Measurements from ENCODE around the gene FAM174C. TPM values are rescaled to one million over a fixed set of nuclear protein-coding genes. Genes with fewer than 3 reads are reported as not detected.

The FAM174C gene
- total RNA-seq, 1 experiment from 2014 or later: 59.4 TPM

DNA sequence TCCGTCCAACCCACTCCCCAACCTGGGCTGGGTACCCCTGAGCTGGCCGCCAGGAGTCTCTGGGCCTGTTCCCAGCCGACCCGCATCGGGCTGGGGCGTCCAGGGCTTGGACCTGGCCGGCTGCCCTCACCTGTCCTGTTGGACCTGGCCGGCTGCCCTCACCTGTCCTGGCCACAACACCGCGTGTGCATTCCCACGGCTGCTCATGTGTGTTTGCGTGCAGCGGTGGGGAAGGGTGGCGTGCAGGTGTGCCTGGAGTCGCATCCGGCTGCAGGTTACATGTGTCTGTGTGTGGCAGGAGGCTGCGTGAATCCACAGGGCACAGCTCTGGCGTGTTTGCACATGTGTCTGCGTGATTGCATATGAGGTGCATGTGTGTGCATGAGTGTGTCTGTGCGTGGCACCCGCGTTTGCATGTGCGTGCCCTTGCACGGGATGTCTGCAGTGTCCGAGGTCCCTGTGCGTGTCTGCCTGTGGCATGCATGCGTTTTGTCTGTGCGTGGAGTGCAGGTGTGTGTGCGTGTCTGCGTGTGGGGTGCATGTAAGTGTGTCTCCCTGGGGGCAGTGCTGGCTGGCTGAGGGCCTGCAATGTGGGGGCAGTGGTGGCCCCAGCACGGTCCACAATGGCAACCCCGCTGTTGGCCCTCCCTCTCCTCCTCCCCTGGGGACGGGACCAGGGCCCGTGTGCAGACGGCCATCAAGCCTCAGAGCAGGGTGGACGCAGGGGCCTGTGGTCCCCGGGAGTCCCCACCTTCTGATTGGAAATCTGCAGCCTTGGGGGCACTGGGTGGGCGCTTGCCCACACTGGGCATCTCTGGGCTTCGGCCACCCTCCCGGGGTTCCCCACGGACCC, 13.7 kb downstream of the FAM174C start:
- ChIA-PET POLR2A (no interaction called here), CTCF (no interaction called here)
- Mint-ChIP-seq H3K4me1 (peaks cover 10% of the 10 kb centered on the region), H3K9me3 (no peaks in the 10 kb centered on the region), H3K27me3 (ENCODE audit: low read depth) (peaks cover 17% of the 10 kb centered on the region), H3K4me3 (no peak overlapping the region), H3K27ac (no peak overlapping the region), H3K36me3 (no peaks in the 10 kb centered on the region)
- no peak for TF ChIP-seq HMGA2 (CRISPR knock-in tag; IDR thresholded peaks at IDR 0.05)
- TF ChIP-seq, protein P1, sequence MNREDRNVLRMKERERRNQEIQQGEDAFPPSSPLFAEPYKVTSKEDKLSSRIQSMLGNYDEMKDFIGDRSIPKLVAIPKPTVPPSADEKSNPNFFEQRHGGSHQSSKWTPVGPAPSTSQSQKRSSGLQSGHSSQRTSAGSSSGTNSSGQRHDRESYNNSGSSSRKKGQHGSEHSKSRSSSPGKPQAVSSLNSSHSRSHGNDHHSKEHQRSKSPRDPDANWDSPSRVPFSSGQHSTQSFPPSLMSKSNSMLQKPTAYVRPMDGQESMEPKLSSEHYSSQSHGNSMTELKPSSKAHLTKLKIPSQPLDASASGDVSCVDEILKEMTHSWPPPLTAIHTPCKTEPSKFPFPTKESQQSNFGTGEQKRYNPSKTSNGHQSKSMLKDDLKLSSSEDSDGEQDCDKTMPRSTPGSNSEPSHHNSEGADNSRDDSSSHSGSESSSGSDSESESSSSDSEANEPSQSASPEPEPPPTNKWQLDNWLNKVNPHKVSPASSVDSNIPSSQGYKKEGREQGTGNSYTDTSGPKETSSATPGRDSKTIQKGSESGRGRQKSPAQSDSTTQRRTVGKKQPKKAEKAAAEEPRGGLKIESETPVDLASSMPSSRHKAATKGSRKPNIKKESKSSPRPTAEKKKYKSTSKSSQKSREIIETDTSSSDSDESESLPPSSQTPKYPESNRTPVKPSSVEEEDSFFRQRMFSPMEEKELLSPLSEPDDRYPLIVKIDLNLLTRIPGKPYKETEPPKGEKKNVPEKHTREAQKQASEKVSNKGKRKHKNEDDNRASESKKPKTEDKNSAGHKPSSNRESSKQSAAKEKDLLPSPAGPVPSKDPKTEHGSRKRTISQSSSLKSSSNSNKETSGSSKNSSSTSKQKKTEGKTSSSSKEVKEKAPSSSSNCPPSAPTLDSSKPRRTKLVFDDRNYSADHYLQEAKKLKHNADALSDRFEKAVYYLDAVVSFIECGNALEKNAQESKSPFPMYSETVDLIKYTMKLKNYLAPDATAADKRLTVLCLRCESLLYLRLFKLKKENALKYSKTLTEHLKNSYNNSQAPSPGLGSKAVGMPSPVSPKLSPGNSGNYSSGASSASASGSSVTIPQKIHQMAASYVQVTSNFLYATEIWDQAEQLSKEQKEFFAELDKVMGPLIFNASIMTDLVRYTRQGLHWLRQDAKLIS (CRISPR knock-in tag; IDR thresholded peaks at IDR 0.05; ENCODE audit: borderline replicate concordance): no peak
- TF ChIP-seq IRF2 (CRISPR knock-in tag; IDR thresholded peaks at IDR 0.05; ENCODE audit: borderline replicate concordance, low read depth): no peak
- TF ChIP-seq, protein P2, sequence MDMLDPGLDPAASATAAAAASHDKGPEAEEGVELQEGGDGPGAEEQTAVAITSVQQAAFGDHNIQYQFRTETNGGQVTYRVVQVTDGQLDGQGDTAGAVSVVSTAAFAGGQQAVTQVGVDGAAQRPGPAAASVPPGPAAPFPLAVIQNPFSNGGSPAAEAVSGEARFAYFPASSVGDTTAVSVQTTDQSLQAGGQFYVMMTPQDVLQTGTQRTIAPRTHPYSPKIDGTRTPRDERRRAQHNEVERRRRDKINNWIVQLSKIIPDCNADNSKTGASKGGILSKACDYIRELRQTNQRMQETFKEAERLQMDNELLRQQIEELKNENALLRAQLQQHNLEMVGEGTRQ (CRISPR knock-in tag; IDR thresholded peaks at IDR 0.05): no peak
- TF ChIP-seq, protein P3, sequence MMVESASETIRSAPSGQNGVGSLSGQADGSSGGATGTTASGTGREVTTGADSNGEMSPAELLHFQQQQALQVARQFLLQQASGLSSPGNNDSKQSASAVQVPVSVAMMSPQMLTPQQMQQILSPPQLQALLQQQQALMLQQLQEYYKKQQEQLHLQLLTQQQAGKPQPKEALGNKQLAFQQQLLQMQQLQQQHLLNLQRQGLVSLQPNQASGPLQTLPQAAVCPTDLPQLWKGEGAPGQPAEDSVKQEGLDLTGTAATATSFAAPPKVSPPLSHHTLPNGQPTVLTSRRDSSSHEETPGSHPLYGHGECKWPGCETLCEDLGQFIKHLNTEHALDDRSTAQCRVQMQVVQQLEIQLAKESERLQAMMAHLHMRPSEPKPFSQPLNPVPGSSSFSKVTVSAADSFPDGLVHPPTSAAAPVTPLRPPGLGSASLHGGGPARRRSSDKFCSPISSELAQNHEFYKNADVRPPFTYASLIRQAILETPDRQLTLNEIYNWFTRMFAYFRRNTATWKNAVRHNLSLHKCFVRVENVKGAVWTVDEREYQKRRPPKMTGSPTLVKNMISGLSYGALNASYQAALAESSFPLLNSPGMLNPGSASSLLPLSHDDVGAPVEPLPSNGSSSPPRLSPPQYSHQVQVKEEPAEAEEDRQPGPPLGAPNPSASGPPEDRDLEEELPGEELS (CRISPR knock-in tag; IDR thresholded peaks at IDR 0.05): no peak
- no peak for TF ChIP-seq TEAD4 (CRISPR knock-in tag; IDR thresholded peaks at IDR 0.05)
- TF ChIP-seq TP53 (CRISPR knock-in tag; IDR thresholded peaks at IDR 0.05): no peak
- TF ChIP-seq, protein P4, sequence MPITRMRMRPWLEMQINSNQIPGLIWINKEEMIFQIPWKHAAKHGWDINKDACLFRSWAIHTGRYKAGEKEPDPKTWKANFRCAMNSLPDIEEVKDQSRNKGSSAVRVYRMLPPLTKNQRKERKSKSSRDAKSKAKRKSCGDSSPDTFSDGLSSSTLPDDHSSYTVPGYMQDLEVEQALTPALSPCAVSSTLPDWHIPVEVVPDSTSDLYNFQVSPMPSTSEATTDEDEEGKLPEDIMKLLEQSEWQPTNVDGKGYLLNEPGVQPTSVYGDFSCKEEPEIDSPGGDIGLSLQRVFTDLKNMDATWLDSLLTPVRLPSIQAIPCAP (CRISPR knock-in tag; IDR thresholded peaks at IDR 0.05): no peak
- TF ChIP-seq, protein P5, sequence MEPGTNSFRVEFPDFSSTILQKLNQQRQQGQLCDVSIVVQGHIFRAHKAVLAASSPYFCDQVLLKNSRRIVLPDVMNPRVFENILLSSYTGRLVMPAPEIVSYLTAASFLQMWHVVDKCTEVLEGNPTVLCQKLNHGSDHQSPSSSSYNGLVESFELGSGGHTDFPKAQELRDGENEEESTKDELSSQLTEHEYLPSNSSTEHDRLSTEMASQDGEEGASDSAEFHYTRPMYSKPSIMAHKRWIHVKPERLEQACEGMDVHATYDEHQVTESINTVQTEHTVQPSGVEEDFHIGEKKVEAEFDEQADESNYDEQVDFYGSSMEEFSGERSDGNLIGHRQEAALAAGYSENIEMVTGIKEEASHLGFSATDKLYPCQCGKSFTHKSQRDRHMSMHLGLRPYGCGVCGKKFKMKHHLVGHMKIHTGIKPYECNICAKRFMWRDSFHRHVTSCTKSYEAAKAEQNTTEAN (CRISPR knock-in tag; IDR thresholded peaks at IDR 0.05): no peak
- TF ChIP-seq NFE2L1 (CRISPR knock-in tag; IDR thresholded peaks at IDR 0.05): no peak
- no peak for TF ChIP-seq ZBTB21 (CRISPR knock-in tag; IDR thresholded peaks at IDR 0.05; ENCODE audit: borderline replicate concordance)
- TF ChIP-seq, protein P6, sequence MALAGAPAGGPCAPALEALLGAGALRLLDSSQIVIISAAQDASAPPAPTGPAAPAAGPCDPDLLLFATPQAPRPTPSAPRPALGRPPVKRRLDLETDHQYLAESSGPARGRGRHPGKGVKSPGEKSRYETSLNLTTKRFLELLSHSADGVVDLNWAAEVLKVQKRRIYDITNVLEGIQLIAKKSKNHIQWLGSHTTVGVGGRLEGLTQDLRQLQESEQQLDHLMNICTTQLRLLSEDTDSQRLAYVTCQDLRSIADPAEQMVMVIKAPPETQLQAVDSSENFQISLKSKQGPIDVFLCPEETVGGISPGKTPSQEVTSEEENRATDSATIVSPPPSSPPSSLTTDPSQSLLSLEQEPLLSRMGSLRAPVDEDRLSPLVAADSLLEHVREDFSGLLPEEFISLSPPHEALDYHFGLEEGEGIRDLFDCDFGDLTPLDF (CRISPR knock-in tag; IDR thresholded peaks at IDR 0.05): no peak
- TF ChIP-seq, protein P7, sequence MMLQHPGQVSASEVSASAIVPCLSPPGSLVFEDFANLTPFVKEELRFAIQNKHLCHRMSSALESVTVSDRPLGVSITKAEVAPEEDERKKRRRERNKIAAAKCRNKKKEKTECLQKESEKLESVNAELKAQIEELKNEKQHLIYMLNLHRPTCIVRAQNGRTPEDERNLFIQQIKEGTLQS (CRISPR knock-in tag; conservative IDR thresholded peaks at IDR 0.05): no peak
- TF ChIP-seq, protein P8, sequence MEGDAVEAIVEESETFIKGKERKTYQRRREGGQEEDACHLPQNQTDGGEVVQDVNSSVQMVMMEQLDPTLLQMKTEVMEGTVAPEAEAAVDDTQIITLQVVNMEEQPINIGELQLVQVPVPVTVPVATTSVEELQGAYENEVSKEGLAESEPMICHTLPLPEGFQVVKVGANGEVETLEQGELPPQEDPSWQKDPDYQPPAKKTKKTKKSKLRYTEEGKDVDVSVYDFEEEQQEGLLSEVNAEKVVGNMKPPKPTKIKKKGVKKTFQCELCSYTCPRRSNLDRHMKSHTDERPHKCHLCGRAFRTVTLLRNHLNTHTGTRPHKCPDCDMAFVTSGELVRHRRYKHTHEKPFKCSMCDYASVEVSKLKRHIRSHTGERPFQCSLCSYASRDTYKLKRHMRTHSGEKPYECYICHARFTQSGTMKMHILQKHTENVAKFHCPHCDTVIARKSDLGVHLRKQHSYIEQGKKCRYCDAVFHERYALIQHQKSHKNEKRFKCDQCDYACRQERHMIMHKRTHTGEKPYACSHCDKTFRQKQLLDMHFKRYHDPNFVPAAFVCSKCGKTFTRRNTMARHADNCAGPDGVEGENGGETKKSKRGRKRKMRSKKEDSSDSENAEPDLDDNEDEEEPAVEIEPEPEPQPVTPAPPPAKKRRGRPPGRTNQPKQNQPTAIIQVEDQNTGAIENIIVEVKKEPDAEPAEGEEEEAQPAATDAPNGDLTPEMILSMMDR (IDR thresholded peaks at IDR 0.05): no peak
- no peak for TF ChIP-seq CREB1 (CRISPR knock-in tag; IDR thresholded peaks at IDR 0.05)
- TF ChIP-seq, protein P9, sequence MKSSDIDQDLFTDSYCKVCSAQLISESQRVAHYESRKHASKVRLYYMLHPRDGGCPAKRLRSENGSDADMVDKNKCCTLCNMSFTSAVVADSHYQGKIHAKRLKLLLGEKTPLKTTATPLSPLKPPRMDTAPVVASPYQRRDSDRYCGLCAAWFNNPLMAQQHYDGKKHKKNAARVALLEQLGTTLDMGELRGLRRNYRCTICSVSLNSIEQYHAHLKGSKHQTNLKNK (CRISPR knock-in tag; IDR thresholded peaks at IDR 0.05): no peak
- TF ChIP-seq, protein P10, sequence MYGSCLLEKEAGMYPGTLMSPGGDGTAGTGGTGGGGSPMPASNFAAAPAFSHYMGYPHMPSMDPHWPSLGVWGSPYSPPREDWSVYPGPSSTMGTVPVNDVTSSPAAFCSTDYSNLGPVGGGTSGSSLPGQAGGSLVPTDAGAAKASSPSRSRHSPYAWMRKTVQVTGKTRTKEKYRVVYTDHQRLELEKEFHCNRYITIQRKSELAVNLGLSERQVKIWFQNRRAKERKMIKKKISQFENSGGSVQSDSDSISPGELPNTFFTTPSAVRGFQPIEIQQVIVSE (CRISPR knock-in tag; IDR thresholded peaks at IDR 0.05; ENCODE audit: borderline replicate concordance): no peak
- TF ChIP-seq MXD4 (CRISPR knock-in tag; IDR thresholded peaks at IDR 0.05; ENCODE audit: borderline replicate concordance): no peak
- no peak for DNase-seq (ENCODE audit: low spot score)
- no peak for ATAC-seq

All from WTC11 (cell line).